Heart left ventricle (tissue), 16 donors: ENCODE measurements around the gene STK25. TPM values are rescaled to one million over a fixed set of nuclear protein-coding genes. Genes with fewer than 3 reads are reported as not detected.

Experiments used
- ATAC-seq, 4 donors: fragments of 200-7000 bp; cut with Tn5 transposase; one replicate each; pipeline ENCODE4 v1.9.1; 2020 to 2022; ENCODE audit warnings: moderate library complexity in 4 of 4, mild to moderate bottlenecking in 3 of 4, moderate number of reproducible peaks in 1 of 4
- DNase-seq, 5 donors: peaks; one replicate each; pipeline ENCODE4 v3.0.0-alpha.2; 2020
- H3K27ac ChIP-seq, 12 donors: fragments of 200-600 bp; sonication (generic) in 4 of 12; one replicate each; pipeline versions ENCODE4 v1.5.0 to v1.8.0; 2016 to 2022; ENCODE audit warnings: mild to moderate bottlenecking in 2 of 12
- H3K27me3 ChIP-seq, 9 donors: fragments of 200-600 bp; sonication (generic) in 2 of 9; one replicate each; pipeline versions ENCODE4 v1.5.1 to v1.8.0; 2016 to 2022; ENCODE audit warnings: mild to moderate bottlenecking in 3 of 9
- H3K36me3 ChIP-seq, 9 donors: fragments of 200-600 bp; sonication (generic) in 2 of 9; one replicate each; pipeline versions ENCODE4 v1.5.0 to v1.8.0; 2018 to 2022; ENCODE audit warnings: mild to moderate bottlenecking in 2 of 9
- H3K4me1 ChIP-seq, 12 donors: fragments of 200-600 bp; sonication (generic) in 4 of 12; one replicate each; pipeline versions ENCODE4 v1.5.0 to v1.8.0; 2016 to 2022; ENCODE audit warnings: mild to moderate bottlenecking in 3 of 12
- H3K4me3 ChIP-seq, 12 donors: fragments of 200-600 bp; sonication (generic) in 4 of 12; one replicate each; pipeline versions ENCODE4 v1.5.0 to v1.8.0; 2017 to 2022; ENCODE audit warnings: mild to moderate bottlenecking in 9 of 12, moderate library complexity in 4 of 12
- H3K9me3 ChIP-seq, 12 donors: fragments of 200-600 bp; sonication (generic) in 4 of 12; one replicate each; pipeline versions ENCODE4 v1.5.0 to v1.8.0; 2016 to 2022; ENCODE audit warnings: mild to moderate bottlenecking in 1 of 12
- CTCF ChIP-seq, 12 donors: fragments of 200-600 bp; sonication (generic) in 4 of 12; IDR thresholded peaks; one replicate each; pipeline versions ENCODE4 v1.5.0 to v1.8.0; 2018 to 2022; ENCODE audit warnings: antibody characterized with exemption in 12 of 12, mild to moderate bottlenecking in 5 of 12
- POLR2A ChIP-seq, 2 donors: fragments of 450-650 bp; IDR thresholded peaks; one replicate each; pipeline ENCODE4 v1.6.1; 2017; ENCODE audit warnings: antibody characterized with exemption in 2 of 2, mild to moderate bottlenecking in 2 of 2, moderate library complexity in 2 of 2
- WGBS, 4 donors: extraction: QIAGEN DNeasy Blood & Tissue Kit in 2 of 4; methylation state at CpG; one replicate each; pipeline versions ENCODE4 v1.1.5 to v1.1.7; 2013 to 2018; 5-methylcytosine and 5-hydroxymethylcytosine counted together
- intact Hi-C, 10 donors: fragments of 100-400 bp; cut with DNase I; formaldehyde crosslinking; loops; one replicate each; pipeline versions ENCODE4 v1.11.1 to v1.14.2; 2022
- polyA plus RNA-seq, 2 donors: library from polyadenylated mRNA; stranded (reverse); fragments of 200-250 nt; gene quantifications; one replicate each; pipeline ENCODE4 v1.2.3, GENCODE V29; 2013
- total RNA-seq, 9 donors: library from RNA; depleted of rRNA in 2 of 9; stranded (reverse); fragments of >200 nt in 2 of 9; fragmentation: NEBNext Ultra II Directional in 3 of 9; extraction: Animal tissue kit (Norgen Biotek cat#: 25700) in 3 of 9; gene quantifications; one replicate each; pipeline versions ENCODE4 v1.1.0 to v1.2.4, GENCODE V29; 2016 to 2023
- donor health status: ischemic (EF 13 %, LVEDD 7.1; RV severe dilation, severe dysfunction).
- donor health status: healthy with polysubstance abuse.
- donor health status: DM: no; HTN: yes; CAD: no.
- donor health status: DM: no; HTN: no; CAD: no.
- donor health status: ischemic (EF 25% LVEDD 6.9; RV normal size, moderate dysfunction).
- donor health status: ischemic (EF 25% LVEDD 5.7; RV mildly dilated, moderate dysfunction).
- donor health status: healthy.
- donor health status: DM: yes; HTN: yes; CAD: no.
- donor health status: ischemic (EF 35%, LVEDD 5.7; RV mildly dilated, moderate dysfunction).
- donor health status: nonischemic (EF 11% LVEDD 7.7; RV severe dilation, severe dysfunction).
- donor health status: DM: yes; HTN: yes; CAD: no.
- donor health status: PGD.
- donor health status: ischemic (EF 29% LVEDD 5.4; RV normal size, mild dysfunction).
- donor health status: nonischemic (EF 23%, LVEDD 6.1; RV moderate dilation, normal function).

The STK25 gene
- total and polyA plus RNA-seq, 11 donors: 76.8 to 186 (median 94.8) TPM

GRCh38 chr2:241479026-241479898 is 29.1 kb downstream of the STK25 start:
- H3K4me3 ChIP-seq: no peak overlapping the region
- no peaks in the 10 kb centered on the region for H3K4me1 ChIP-seq
- 91 to 93% (median 93%) methylated on average over 18 of the region's 18 CpGs for WGBS, 4 donors
- intact Hi-C loops: no loop called here
- DNase-seq (no peak), ATAC-seq (no peak)
- H3K27ac ChIP-seq: no peak overlapping the region
- TF ChIP-seq POLR2A (IDR thresholded peaks at IDR 0.05) (no peak), CTCF (IDR thresholded peaks at IDR 0.05) (no peak)
- H3K27me3 ChIP-seq: no peaks in the 10 kb centered on the region
- H3K9me3 ChIP-seq: no peaks in the 10 kb centered on the region
- H3K36me3 ChIP-seq: peaks cover 0 to 51% (median 29%) of the 10 kb centered on the region in 9 donors

GRCh38 chr2:241478166-241478565 is 30.2 kb downstream of the STK25 start:
- H3K36me3 ChIP-seq: peaks cover 0 to 43% (median 22%) of the 10 kb centered on the region in 9 donors
- peak in 1 of 5 donors; percentile 13 for DNase-seq
- WGBS, 4 donors: 89 to 95% (median 91%) methylated on average over 8 of the region's 8 CpGs

GRCh38 chr2:241475267-241475666 is 33.1 kb downstream of the STK25 start:
- Histone ChIP-seq H3K36me3 (peaks cover 0 to 40% (median 22%) of the 10 kb centered on the region in 9 donors), H3K27ac (no peak overlapping the region), H3K4me1 (no peaks in the 10 kb centered on the region), H3K27me3 (no peaks in the 10 kb centered on the region), H3K9me3 (no peaks in the 10 kb centered on the region), H3K4me3 (no peak overlapping the region)
- intact Hi-C loops: no loop called here
- 82 to 99% (median 96%) methylated on average over 3 of the region's 3 CpGs for WGBS, 4 donors
- peak in 1 of 5 donors; percentile 4 for DNase-seq
- no peak for ATAC-seq
- no peak for TF ChIP-seq CTCF (IDR thresholded peaks at IDR 0.05)
- TF ChIP-seq POLR2A (IDR thresholded peaks at IDR 0.05): no peak

More at GRCh38 chr2:241478166-241478565, 30.2 kb downstream of the STK25 start:
- Histone ChIP-seq H3K9me3 (no peaks in the 10 kb centered on the region), H3K27me3 (no peaks in the 10 kb centered on the region), H3K27ac (no peak overlapping the region), H3K4me1 (no peaks in the 10 kb centered on the region), H3K4me3 (no peak overlapping the region)
- ATAC-seq: no peak
- no peak for TF ChIP-seq POLR2A (IDR thresholded peaks at IDR 0.05)
- no peak for TF ChIP-seq CTCF (IDR thresholded peaks at IDR 0.05)
- intact Hi-C loops: no loop called here

- TF ChIP-seq CTCF (IDR thresholded peaks at IDR 0.05) (no peak), POLR2A (IDR thresholded peaks at IDR 0.05) (no peak)
- H3K27ac ChIP-seq: no peak overlapping the region
- no peak overlapping the region for H3K4me3 ChIP-seq
- H3K27me3 ChIP-seq: no peaks in the 10 kb centered on the region
- WGBS, 4 donors: 89 to 100% (median 94%) methylated on average over 2 to 3 of the region's 3 CpGs
- DNase-seq (no peak), ATAC-seq (no peak)
- no peaks in the 10 kb centered on the region for H3K9me3 ChIP-seq
- H3K36me3 ChIP-seq: peaks cover 0 to 38% (median 12%) of the 10 kb centered on the region in 9 donors
- H3K4me1 ChIP-seq: no peaks in the 10 kb centered on the region
- intact Hi-C loops: no loop called here
These were observed 35.0 kb downstream of the STK25 start for GRCh38 chr2:241473399-241473798.
